HepG2 (cell line): ENCODE results near the gene SCARB2. TPM values are rescaled to one million over a fixed set of nuclear protein-coding genes. Genes with fewer than 3 reads are reported as not detected.
A peak's percentile ranks its signal among the peaks of the same experiment; 100 is the strongest.

Experiments
- ATAC-seq: fragments of 200-7000 bp; cut with Tn5 transposase; 3 replicates; pipeline ENCODE4 v1.9.1; 2020; ENCODE audit warnings: mild to moderate bottlenecking, moderate library complexity
- BruUV-seq: library from RNA; stranded (reverse); fragments of 400-500 nt; replicated peaks from 2 replicates; lab custom pipeline; 2021; lab: Mats Ljungman, UMichigan
- CTCF ChIA-PET: fragments of 300-600 bp; formaldehyde crosslinking; extraction: SDS; loops from one replicate; lab custom pipeline; 2021; ENCODE audit warnings: low total read pairs, inconsistent platforms, low intra/inter-chr PET ratio; lab: Yijun Ruan, JAX
- POLR2A ChIA-PET: fragments of 350-600 bp; sonication (Branson Sonifier 250); formaldehyde crosslinking; loops from one replicate; lab custom pipeline; 2020; ENCODE audit warnings: antibody characterized with exemption, inconsistent platforms; lab: Yijun Ruan, JAX
- DNase-seq: peaks from one replicate; pipeline ENCODE4 v3.0.0-alpha.2; 2015; ENCODE audit warnings: low spot score
- FAIRE-seq: peaks from 3 replicates; lab custom pipeline; 2011; peaks lifted over from hg19 to GRCh38; lab: Jason Lieb, UNC
- H2AFZ ChIP-seq: one replicate; pipeline ENCODE4 v1.6.1; 2011; ENCODE audit warnings: low read length, inconsistent platforms
- H3K27ac ChIP-seq: fragments of 300-600 bp; 3 replicates; pipeline ENCODE4 v1.8.0; 2011; ENCODE audit warnings: mixed run types, mild to moderate bottlenecking, mixed read lengths, low read length, inconsistent platforms; ENCODE audit not compliant: insufficient read depth; ENCODE audit errors: extremely low read length
- H3K27me3 ChIP-seq, 2 experiments: fragments of 200-600 bp in 1 of 2; 2 replicates in 1 of 2; 3 replicates in 1 of 2; pipeline versions ENCODE4 v1.6.0 to v1.8.0; 2011; ENCODE audit warnings: low read length in 2 of 2, mild to moderate bottlenecking in 2 of 2, moderate library complexity in 2 of 2, inconsistent platforms in 1 of 2; ENCODE audit not compliant: insufficient read depth in 2 of 2, control insufficient read depth in 1 of 2
- H3K36me3 ChIP-seq, 2 experiments: fragments of 200-600 bp in 1 of 2; replicated peaks in 1 of 2; 2 replicates in 1 of 2; 3 replicates in 1 of 2; pipeline versions ENCODE4 v1.5.1 to v1.8.0; 2011; ENCODE audit warnings: low read length in 2 of 2, inconsistent platforms in 1 of 2; ENCODE audit not compliant: insufficient read depth in 2 of 2, control insufficient read depth in 1 of 2
- H3K4me1 ChIP-seq: 2 replicates; pipeline ENCODE4 v1.5.1; 2012; ENCODE audit warnings: low read length, inconsistent platforms; ENCODE audit not compliant: insufficient read depth
- H3K4me2 ChIP-seq: 2 replicates; pipeline ENCODE4 v1.6.0; 2011; ENCODE audit warnings: low read depth, low read length, inconsistent platforms
- H3K4me3 ChIP-seq, 3 experiments: fragments of 200-600 bp in 1 of 3; sonication (generic), shearing (Covaris generic) in 1 of 3; replicated peaks in 1 of 3; 2 replicates each; pipeline ENCODE4 v1.5.1; 2011 to 2016; ENCODE audit warnings: low read length in 3 of 3, inconsistent platforms in 2 of 3, low read depth in 2 of 3, mild to moderate bottlenecking in 2 of 3, control low read depth in 1 of 3, mixed read lengths in 1 of 3; ENCODE audit not compliant: insufficient read depth in 1 of 3
- H3K79me2 ChIP-seq: one replicate; pipeline ENCODE4 v1.6.1; 2011; ENCODE audit warnings: low read length, inconsistent platforms; ENCODE audit not compliant: insufficient read depth
- H3K9ac ChIP-seq: 2 replicates; pipeline ENCODE4 v1.6.0; 2011; ENCODE audit warnings: mild to moderate bottlenecking, low read depth, low read length, inconsistent platforms; ENCODE audit not compliant: insufficient read depth
- H3K9me3 ChIP-seq: 2 replicates; pipeline ENCODE4 v1.5.1; 2012; ENCODE audit warnings: mild to moderate bottlenecking, low read length
- H4K20me1 ChIP-seq: 2 replicates; pipeline ENCODE4 v1.6.0; 2011; ENCODE audit warnings: inconsistent platforms, mild to moderate bottlenecking, low read length, moderate library complexity; ENCODE audit not compliant: insufficient read depth
- GRHL1 ChIP-seq: sonication (generic); formaldehyde crosslinking; conservative IDR thresholded peaks from 2 replicates; pipeline ENCODE4 v1.8.0; 2022; ENCODE audit warnings: missing genetic modification reagents
- RAD21 ChIP-seq: fragments of 450-650 bp; formaldehyde crosslinking; IDR thresholded peaks from 2 replicates; pipeline ENCODE4 v1.5.0; 2020; ENCODE audit warnings: mild to moderate bottlenecking
- REST ChIP-seq, 2 experiments: IDR thresholded peaks; 2 replicates each; pipeline ENCODE4 v1.6.1; 2011 to 2012; ENCODE audit warnings: low read length in 2 of 2, borderline replicate concordance in 1 of 2, low read depth in 1 of 2, mild to moderate bottlenecking in 1 of 2, moderate library complexity in 1 of 2
- YEATS2 ChIP-seq: sonication (generic); formaldehyde crosslinking; IDR thresholded peaks from 2 replicates; pipeline ENCODE4 v1.4.0; 2020; ENCODE audit warnings: missing genetic modification reagents, borderline replicate concordance
- WGBS: methylation state at CpG from one replicate; pipeline ENCODE4 v1.1.6; 2017; ENCODE audit warnings: low lambda C conversion rate; 5-methylcytosine and 5-hydroxymethylcytosine counted together
- in situ Hi-C: cut with HindIII; loops from 2 replicates; pipeline ENCODE4 v1.10.0; 2017; ENCODE audit warnings: low pct_unique_long_range_greater_than_20kb; ENCODE audit not compliant: extremely low pct_ligation_motif_present
- intact Hi-C: fragments of 100-400 bp; cut with micrococcal nuclease; formaldehyde crosslinking; loops from one replicate; pipeline ENCODE4 v1.10.0; 2022; ENCODE audit not compliant: unreplicated experiment
- polyA plus RNA-seq, 8 experiments: library from polyadenylated mRNA; depleted of rRNA in 3 of 8; stranded (reverse) in 7 of 8; unstranded in 1 of 8; fragments of >200 nt; fragmentation: Illumina TruSeq in 4 of 8; extraction: Trizol in 4 of 8; gene quantifications; 2 replicates each; pipeline versions ENCODE4 v1.2.1 to v1.2.3, GENCODE V29; 2011 to 2016; ENCODE audit warnings: low read depth in 4 of 8, missing spikeins in 1 of 8, mixed read lengths in 1 of 8; ENCODE audit not compliant: insufficient read depth in 1 of 8
- total RNA-seq, 5 experiments: library from RNA; depleted of rRNA; stranded (reverse); fragments of >200 nt; fragmentation: Illumina TruSeq; extraction: Trizol; gene quantifications; 2 replicates each; pipeline ENCODE4 v1.2.3, GENCODE V29; 2016; ENCODE audit warnings: low read depth in 1 of 5

Gene SCARB2
- total and polyA plus RNA-seq, 2 of the 13 experiments (the other 11 are each of a cell fraction or from before 2014, with no cell fraction given), result 40.6 to 43.4 TPM

GRCh38 chr4:76257824-76258223 is 44.2 kb upstream of the SCARB2 start (continued):
- TF ChIP-seq GRHL1, result no peak
- no peak for TF ChIP-seq YEATS2 (CRISPR knock-in tag)

- in situ Hi-C loops, result loop anchor here (10.0 kb wide), 1 partner anchor 118 kb away; no protein-coding TSS in a partner anchor
- CTCF ChIA-PET, result no interaction called here
Observed at GRCh38 chr4:76256968-76257367, 43.3 kb upstream of the SCARB2 start.

More at GRCh38 chr4:76256968-76257367, 43.3 kb upstream of the SCARB2 start:
- H3K36me3 ChIP-seq, result no peaks in the 10 kb centered on the region
- WGBS, result 15% methylated on average over 1 of the region's 1 CpG
- DNase-seq (no peak), FAIRE-seq (no peak), ATAC-seq (no peak)
- H3K4me1 ChIP-seq, result peaks cover 34% of the 10 kb centered on the region
- POLR2A ChIA-PET, result interaction anchor here (1.0 kb wide), 1 partner anchor 9 kb away, joined by 4 read pairs; no protein-coding TSS in a partner anchor
- H3K9ac ChIP-seq, result no peak overlapping the region
- H3K79me2 ChIP-seq, result no peaks in the 10 kb centered on the region
- H4K20me1 ChIP-seq, result no peaks in the 10 kb centered on the region
- no TSS peak for BruUV-seq
- TF ChIP-seq RAD21 (CRISPR knock-in tag) (no peak), REST (IDR thresholded peaks at IDR 0.05; ENCODE audit: borderline replicate concordance in 1 of 2, low read depth in 1 of 2, low read length in 2 of 2) (peak in 1 of 2 experiments; percentile 49; a peak in 3 of 4 replicates)
- no peak overlapping the region for H3K4me2 ChIP-seq
- no peak overlapping the region for H3K4me3 ChIP-seq
- H3K9me3 ChIP-seq, result no peaks in the 10 kb centered on the region
- no peak overlapping the region for H2AFZ ChIP-seq
- no peak overlapping the region for H3K27ac ChIP-seq
- H3K27me3 ChIP-seq, result no peaks in the 10 kb centered on the region
- intact Hi-C loops, result no loop called here
